ENCODE measurements around the gene SF3A2.

DNA sequence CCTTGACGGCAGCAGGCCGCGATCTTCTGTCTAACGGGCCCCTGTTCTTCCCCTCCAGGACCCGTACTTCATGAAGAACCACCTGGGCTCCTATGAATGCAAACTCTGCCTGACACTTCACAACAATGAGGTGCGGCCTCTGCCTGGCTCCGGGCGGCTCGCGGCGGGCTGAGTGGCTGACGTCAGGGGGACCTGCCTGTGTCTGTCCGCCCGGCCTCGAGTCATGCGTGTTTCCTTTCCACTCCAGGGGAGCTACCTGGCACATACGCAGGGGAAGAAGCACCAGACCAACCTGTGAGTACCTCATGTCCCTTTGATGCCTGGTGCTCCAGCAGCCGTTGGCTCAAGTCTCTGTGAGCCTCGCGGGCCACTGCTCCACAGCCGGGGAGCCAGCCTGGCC, 7.9 kb downstream of the SF3A2 start:
- TF ChIP-seq CTCF (IDR thresholded peaks at IDR 0.05; ENCODE audit: insufficient read depth, low read length, poor library complexity, severe bottlenecking) (no peak), EZH2phosphoT487 (conservative IDR thresholded peaks at IDR 0.05; ENCODE audit: low read length) (no peak)

Data from SU-DHL-6 (cell line).